HCT116 (cell line): ENCODE measurements around the gene LRRC31.

Experiments used
- ATF3 ChIP-seq: IDR thresholded peaks from 2 replicates; pipeline ENCODE4 v1.6.1; 2012
- CEBPB ChIP-seq: IDR thresholded peaks from 2 replicates; pipeline ENCODE4 v1.6.1; 2012; ENCODE audit warnings: low read depth
- CTCF ChIP-seq, 3 experiments: fragments of 200-600 bp in 1 of 3; sonication (generic) in 1 of 3; IDR thresholded peaks in 2 of 3; conservative IDR thresholded peaks in 1 of 3; 2 replicates each; pipeline ENCODE4 v1.5.1; 2012 to 2017; ENCODE audit warnings: low read depth in 2 of 3, low read length in 2 of 3, antibody characterized with exemption in 1 of 3, borderline replicate concordance in 1 of 3, control low read depth in 1 of 3, mild to moderate bottlenecking in 1 of 3, mixed read lengths in 1 of 3, mixed run types in 1 of 3, moderate library complexity in 1 of 3; ENCODE audit not compliant: insufficient read depth in 1 of 3
- ELF1 ChIP-seq: IDR thresholded peaks from 2 replicates; pipeline ENCODE4 v1.6.1; 2012; ENCODE audit warnings: low read depth, borderline replicate concordance
- EZH2 ChIP-seq: fragments of 200-600 bp; sonication (generic); IDR thresholded peaks from 2 replicates; pipeline ENCODE4 v1.6.1; 2017; ENCODE audit warnings: antibody characterized with exemption, mixed run types
- EZH2phosphoT487 ChIP-seq: fragments of 200-600 bp; IDR thresholded peaks from 2 replicates; pipeline ENCODE4 v1.6.1; 2018; ENCODE audit warnings: antibody characterized with exemption, borderline replicate concordance
- POLR2A ChIP-seq: IDR thresholded peaks from 2 replicates; pipeline ENCODE4 v1.7.0; 2011; ENCODE audit warnings: borderline replicate concordance; ENCODE audit not compliant: insufficient read depth, insufficient read length; ENCODE audit errors: extremely low read depth
- POLR2AphosphoS5 ChIP-seq: IDR thresholded peaks from 2 replicates; pipeline ENCODE4 v1.6.1; 2011; ENCODE audit warnings: mild to moderate bottlenecking, low read depth, low read length, moderate library complexity
- REST ChIP-seq: IDR thresholded peaks from 2 replicates; pipeline ENCODE4 v1.6.1; 2012; ENCODE audit warnings: low read depth
- SP1 ChIP-seq: IDR thresholded peaks from 2 replicates; pipeline ENCODE4 v1.6.1; 2012; ENCODE audit warnings: low read depth
- YY1 ChIP-seq: IDR thresholded peaks from 2 replicates; pipeline ENCODE4 v1.6.1; 2011; ENCODE audit warnings: low read length, low read depth, moderate library complexity, mild to moderate bottlenecking; ENCODE audit not compliant: insufficient replicate concordance; ENCODE audit errors: extremely low read depth
- ZBTB33 ChIP-seq: IDR thresholded peaks from 2 replicates; pipeline ENCODE4 v1.6.1; 2011; ENCODE audit warnings: mild to moderate bottlenecking, low read length, moderate library complexity; ENCODE audit not compliant: insufficient replicate concordance; ENCODE audit errors: extremely low read depth

DNA sequence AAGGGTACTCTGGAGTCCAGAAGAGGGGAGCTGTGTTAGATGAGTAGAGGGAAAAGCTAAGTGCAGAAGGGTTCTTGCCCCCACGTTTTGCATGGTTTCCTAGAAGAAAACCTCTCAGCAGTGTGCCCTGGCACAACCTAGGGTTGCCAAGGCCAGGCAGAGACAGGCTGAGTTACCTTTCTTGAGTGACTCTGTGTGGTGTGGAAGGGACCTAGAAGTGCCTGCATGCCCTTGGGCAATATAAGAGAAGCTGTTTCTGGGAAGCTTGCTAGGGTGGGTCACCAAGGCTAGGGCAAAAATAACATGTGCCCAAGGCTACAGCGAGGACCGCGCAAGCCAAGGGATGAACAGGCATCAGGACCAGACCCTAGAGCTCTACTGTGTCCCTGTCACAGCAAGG, 38.2 kb upstream of the LRRC31 start:
- TF ChIP-seq EZH2 (no peak), CTCF (IDR thresholded peaks at IDR 0.05 in 2 of 3, conservative IDR thresholded peaks at IDR 0.05 in 1 of 3; ENCODE audit: borderline replicate concordance in 1 of 3, insufficient read depth in 1 of 3, low read depth in 2 of 3, low read length in 2 of 3) (no peak), POLR2A (no peak), POLR2AphosphoS5 (no peak), ATF3 (no peak), ZBTB33 (no peak), REST (no peak), CEBPB (no peak), YY1 (no peak), SP1 (no peak), EZH2phosphoT487 (no peak), ELF1 (no peak)
